Measurements from ENCODE around the gene PC.

PC gene

DNA sequence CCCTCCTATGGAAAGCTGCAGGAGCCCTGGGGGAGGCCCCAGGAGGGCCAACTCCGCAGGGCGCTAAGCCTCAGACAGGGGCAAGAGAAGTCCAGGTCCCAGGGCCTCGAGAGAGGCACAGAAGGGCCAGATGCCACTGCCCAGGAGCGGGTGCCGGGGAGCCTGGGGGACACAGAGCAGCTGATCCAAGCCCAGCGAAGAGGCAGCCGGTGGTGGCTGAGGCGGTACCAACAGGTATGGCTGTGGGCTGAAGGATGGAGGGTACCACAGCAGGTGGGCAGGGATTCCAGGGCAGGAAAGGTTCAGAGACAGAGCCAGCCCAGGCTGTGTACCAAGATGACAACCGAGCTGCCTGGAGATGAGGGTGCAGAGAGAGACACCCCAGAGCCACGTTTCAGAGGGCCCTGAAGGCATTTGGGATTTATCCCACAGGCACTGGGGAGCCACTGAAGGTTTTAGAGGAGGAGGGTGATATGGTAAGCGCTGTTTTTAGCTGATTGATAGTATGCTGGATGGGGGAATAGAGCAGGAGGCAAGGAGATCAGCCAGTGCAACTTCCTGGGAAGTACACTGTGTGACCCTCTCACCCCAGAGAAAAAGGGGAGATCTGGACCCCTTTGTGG lies 17.3 kb upstream of the PC start:
- no peak overlapping the region for H3K4me3 ChIP-seq (ENCODE audit: low read depth, low read length)
- POLR2A ChIA-PET, result no interaction called here
- TF ChIP-seq, protein P1, sequence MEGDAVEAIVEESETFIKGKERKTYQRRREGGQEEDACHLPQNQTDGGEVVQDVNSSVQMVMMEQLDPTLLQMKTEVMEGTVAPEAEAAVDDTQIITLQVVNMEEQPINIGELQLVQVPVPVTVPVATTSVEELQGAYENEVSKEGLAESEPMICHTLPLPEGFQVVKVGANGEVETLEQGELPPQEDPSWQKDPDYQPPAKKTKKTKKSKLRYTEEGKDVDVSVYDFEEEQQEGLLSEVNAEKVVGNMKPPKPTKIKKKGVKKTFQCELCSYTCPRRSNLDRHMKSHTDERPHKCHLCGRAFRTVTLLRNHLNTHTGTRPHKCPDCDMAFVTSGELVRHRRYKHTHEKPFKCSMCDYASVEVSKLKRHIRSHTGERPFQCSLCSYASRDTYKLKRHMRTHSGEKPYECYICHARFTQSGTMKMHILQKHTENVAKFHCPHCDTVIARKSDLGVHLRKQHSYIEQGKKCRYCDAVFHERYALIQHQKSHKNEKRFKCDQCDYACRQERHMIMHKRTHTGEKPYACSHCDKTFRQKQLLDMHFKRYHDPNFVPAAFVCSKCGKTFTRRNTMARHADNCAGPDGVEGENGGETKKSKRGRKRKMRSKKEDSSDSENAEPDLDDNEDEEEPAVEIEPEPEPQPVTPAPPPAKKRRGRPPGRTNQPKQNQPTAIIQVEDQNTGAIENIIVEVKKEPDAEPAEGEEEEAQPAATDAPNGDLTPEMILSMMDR (IDR thresholded peaks at IDR 0.05; ENCODE audit: insufficient read depth, low read length, missing control alignments), result no peak
- DNase-seq (ENCODE audit: low read depth, low spot score), result no peak
- CTCF ChIA-PET, result interaction anchor here (0.7 to 2.4 kb wide), 17 partner anchors 10 to 283 kb away, joined by 3 to 11 read pairs (median 4); no protein-coding TSS in a partner anchor

DNA sequence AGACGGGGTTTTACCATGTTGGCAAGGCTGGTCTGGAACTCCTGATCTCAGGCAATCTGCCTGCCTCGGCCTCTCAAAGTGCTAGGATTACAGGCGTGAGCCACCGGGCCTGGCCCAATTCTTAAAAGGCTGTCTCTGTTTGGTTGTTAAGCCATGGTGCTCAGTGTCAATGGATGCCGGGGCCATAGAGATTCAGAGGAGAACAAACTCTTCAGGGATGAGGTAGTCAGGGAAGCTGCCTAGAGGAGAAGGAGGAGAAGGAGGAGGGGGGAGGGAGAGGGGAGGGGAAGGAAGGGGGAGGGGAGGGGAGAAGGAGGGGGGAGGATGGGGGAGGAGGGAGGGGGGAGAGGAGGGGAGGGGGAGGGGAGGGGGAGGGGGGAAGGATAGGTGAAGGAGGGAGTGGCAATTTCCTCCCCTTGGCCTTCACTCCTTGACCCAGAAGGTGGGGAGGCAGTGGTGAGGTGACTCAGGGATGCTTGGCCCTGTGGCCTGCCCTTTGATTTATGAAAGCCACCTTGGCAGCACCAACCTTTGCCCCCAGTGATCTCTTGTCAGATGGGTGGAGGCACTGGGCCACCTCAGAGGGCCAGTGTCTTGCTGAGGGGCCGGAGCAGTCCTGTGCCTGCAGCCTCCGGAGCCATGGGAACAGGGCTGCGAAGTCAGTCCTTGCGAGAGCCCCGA lies 16.7 kb upstream of the PC start, which contains the start of gene C11orf86:
C11orf86 (plus strand) TSS at position 581 of the 681 bp plus-strand sequence; CDS start at position 640, 59 bp downstream.
- TF ChIP-seq, protein P1 (IDR thresholded peaks at IDR 0.05; ENCODE audit: insufficient read depth, low read length, missing control alignments), result no peak
- ChIA-PET POLR2A (no interaction called here), CTCF (interaction anchor here (0.7 to 1.9 kb wide), 9 partner anchors 16 to 282 kb away, joined by 3 to 7 read pairs (median 3); no protein-coding TSS in a partner anchor)
- H3K4me3 ChIP-seq (ENCODE audit: low read depth, low read length), result no peak within 1 kb of the TSS
- DNase-seq (ENCODE audit: low read depth, low spot score), result no peak

DNA sequence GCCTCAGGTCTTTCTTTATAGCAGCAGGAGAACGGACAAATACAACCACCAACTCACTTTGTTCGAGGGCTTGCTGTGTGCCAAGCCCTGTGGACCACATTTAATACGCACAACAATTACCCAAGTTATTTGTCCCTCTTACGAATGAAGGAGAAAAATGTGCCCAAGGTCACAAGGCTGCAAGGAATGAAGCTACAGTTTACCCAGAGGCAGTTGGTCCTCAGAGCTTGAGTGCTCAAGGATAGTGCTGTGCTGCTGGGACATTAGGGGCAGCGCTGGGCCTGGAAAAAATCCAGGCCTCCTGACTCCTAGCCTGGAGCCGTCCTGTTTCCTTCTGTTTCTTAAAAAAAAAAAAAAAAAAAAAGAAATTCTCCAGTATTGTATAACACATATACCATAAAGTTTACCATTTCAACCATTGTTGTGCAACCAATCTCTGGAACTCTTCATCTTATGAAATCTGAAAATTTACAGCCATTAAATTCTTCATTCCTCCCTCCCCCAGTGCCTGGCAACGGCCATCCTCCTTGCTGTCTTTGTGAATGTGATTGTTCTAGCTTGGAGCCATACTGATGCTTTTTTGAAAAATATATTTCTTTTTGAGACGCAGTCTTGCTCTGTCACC lies 15.9 kb upstream of the PC start:
- DNase-seq (ENCODE audit: low read depth, low spot score), result no peak
- ChIA-PET CTCF (interaction anchor here (1.5 to 1.9 kb wide), 2 partner anchors 43 to 134 kb away, joined by 3 to 4 read pairs; no protein-coding TSS in a partner anchor), POLR2A (no interaction called here)
- TF ChIP-seq, protein P1 (IDR thresholded peaks at IDR 0.05; ENCODE audit: insufficient read depth, low read length, missing control alignments), result no peak
- no peak overlapping the region for H3K4me3 ChIP-seq (ENCODE audit: low read depth, low read length)

DNA sequence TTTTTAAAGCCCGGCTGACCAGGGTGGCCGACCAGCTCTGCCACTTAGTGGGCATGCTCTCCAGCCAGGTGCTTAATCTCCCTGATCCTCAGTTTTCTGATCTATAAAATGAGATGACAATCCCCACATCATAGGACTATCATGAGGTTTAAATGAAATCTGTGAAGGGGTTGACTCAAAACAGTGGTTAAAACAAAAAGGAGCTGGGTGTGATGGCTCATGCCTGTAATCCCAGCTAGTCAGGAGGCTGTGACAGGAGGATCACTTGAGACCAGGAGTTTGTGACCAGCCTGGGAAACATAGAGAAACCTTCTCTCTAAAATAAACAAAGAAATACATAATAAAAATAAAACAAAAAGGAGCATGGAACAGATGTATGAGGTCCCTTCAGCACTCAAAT lies 13.3 kb upstream of the PC start:
- DNase-seq (ENCODE audit: low read depth, low spot score), result no peak
- TF ChIP-seq, protein P1 (IDR thresholded peaks at IDR 0.05; ENCODE audit: insufficient read depth, low read length, missing control alignments), result no peak
- ChIA-PET POLR2A (interaction anchor here (0.7 to 1.3 kb wide), 4 partner anchors 14 to 128 kb away, joined by 3 to 5 read pairs (median 4); partner anchors contain the start of genes PC and RCE1), CTCF (interaction anchor here (0.8 to 1.4 kb wide), 5 partner anchors 17 to 120 kb away, joined by 3 read pairs; no protein-coding TSS in a partner anchor)
- H3K4me3 ChIP-seq (ENCODE audit: low read depth, low read length), result no peak overlapping the region

DNA sequence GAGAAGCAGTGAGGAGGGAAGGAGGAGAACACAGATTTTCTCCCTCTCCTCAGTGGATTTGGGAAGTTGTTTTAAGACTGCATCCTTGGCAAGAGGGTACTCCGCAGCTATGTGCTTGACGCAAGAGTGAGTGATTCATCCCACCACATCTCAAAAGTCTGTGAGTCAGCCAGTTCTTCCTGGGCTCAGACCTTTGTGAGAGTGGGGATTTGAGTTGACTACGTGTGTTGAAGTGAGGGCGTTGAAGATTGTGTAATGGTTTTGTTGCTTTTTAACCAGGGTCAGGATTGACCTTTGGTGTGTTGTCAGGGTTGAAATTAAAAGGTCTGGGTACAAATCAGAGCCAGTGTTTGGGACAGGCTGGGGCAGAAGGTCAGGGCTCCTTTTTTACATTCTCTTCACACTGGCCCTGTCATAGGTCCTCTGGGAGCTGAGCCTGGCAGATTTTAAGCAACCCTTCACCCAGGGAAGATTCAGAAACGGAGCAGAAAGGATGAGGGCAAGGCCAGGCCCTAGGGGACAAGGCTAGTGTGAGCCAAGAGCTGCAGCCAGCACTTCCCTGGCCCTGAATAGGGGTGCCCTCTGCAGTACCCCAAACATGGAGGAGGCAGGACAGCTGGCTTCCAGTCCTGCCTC lies 12.7 kb upstream of the PC start:
- no peak overlapping the region for H3K4me3 ChIP-seq (ENCODE audit: low read depth, low read length)
- DNase-seq (ENCODE audit: low read depth, low spot score), result peak; percentile 100
- TF ChIP-seq, protein P1 (IDR thresholded peaks at IDR 0.05; ENCODE audit: insufficient read depth, low read length, missing control alignments), result no peak
- ChIA-PET CTCF (interaction anchor here (0.8 to 1.4 kb wide), 4 partner anchors 26 to 87 kb away, joined by 3 read pairs; no protein-coding TSS in a partner anchor), POLR2A (interaction anchor here (0.7 to 1.4 kb wide), 5 partner anchors 13 to 127 kb away, joined by 3 to 5 read pairs (median 4); partner anchors contain the start of genes PC and RCE1)
